Ammon's horn (tissue), 1 donor: ENCODE results near the gene CDKN2D.

Source experiments
- DNase-seq: peaks from one replicate; pipeline ENCODE4 v3.0.0-alpha.2; 2016; ENCODE audit warnings: low spot score

CDKN2D gene

DNA sequence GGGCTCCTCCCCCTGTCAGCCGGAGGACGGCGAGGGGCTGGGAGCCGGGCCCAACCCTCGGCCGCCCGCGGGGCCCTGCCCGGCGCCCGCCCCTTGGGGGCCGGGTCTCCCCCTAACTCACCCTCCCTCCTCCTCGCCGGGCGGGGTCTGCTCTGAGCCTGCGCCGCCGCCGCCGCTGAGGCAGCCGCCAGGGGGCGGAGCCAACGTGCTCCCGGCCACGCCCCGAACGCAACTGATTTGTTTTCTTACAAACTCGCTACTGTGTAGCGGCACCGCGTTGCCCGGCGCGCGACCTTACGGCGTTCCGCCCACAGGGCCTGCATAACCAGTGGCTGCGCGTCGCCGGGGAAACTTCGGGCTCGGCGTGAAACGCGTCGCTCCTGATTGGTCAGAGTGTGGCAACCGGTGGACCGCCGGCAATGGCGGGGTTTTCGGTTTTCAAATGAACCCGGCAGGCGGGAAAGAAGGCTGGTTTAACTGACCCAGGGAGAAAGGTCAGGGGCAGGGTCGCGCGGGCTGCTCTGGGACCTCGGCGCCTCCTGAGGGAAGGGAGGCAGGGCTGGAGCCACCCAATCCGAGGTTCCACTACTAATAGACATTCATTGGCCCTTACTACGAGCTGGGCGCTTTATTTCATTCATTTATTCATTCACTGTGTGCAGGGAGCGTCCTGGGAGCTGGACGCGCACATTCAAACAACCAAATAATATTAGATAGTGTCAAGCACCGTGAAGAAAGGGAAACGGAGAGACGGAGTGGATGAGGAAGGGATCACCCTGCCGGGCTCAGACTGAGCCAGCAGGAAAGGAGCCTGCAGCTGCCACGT, at the start of gene CDKN2D:
Gene CDKN2D, minus strand, starts transcription at position 154 of the 826 bp plus-strand sequence. CDS start 326 bp downstream, outside the sequence.
- DNase-seq = peak; percentile 100

- no peak for DNase-seq
Observed at GRCh38 chr19:10617409-10618121, 48.8 kb upstream of the CDKN2D start.

GRCh38 chr19:10615429-10616023, 46.7 kb upstream of the CDKN2D start:
- DNase-seq = no peak

GRCh38 chr19:10612499-10613119, 43.8 kb upstream of the CDKN2D start:
- DNase-seq = peak; percentile 83

DNA sequence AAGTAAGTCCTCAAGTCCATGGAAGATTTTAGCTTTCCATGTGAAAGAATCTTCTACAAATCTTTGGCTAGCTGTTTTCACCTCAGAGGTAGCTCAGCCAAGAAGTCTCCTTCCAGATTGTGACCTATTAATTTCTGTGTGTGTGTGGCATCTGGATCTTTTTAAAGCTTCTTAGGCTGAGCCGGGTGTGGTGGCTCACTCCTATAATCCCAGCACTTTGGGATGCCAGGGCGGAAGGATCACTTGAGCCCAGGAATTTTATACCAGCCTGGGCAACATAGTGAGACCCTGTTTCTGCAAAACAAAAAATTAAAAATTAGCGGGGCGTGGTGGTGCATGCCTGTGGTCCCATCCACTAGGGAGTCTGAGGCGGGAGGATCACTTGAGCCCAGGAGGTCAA, 43.1 kb upstream of the CDKN2D start:
- no peak for DNase-seq

DNA sequence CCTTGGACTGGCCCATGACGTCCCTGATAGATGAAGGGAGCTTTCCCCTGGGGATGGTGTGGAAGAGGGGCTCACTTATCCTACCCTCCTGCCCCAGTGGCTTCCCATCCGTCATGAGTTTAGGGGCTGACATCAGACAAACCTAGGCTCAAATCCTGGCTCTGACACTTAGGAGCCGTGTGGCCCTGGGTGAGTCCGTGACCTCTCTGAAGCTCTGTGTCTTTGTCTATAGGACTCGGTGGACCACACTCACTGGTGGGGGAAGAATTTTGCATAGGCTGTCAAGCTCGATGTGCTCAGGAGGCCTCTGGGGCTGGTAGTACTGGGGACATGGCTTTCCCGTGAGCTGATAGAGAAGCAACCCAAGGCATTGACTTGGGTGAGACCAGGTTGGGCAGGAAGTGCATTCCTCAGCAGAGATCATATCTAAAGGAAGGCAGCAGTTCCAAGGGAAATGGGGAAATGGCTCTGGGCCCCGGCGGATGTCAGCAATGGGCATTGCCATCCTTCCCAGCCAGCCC, 35.7 kb upstream of the CDKN2D start:
- no peak for DNase-seq

- DNase-seq = peak; percentile 45
Observed at GRCh38 chr19:10603873-10604459, 35.2 kb upstream of the CDKN2D start.

DNA sequence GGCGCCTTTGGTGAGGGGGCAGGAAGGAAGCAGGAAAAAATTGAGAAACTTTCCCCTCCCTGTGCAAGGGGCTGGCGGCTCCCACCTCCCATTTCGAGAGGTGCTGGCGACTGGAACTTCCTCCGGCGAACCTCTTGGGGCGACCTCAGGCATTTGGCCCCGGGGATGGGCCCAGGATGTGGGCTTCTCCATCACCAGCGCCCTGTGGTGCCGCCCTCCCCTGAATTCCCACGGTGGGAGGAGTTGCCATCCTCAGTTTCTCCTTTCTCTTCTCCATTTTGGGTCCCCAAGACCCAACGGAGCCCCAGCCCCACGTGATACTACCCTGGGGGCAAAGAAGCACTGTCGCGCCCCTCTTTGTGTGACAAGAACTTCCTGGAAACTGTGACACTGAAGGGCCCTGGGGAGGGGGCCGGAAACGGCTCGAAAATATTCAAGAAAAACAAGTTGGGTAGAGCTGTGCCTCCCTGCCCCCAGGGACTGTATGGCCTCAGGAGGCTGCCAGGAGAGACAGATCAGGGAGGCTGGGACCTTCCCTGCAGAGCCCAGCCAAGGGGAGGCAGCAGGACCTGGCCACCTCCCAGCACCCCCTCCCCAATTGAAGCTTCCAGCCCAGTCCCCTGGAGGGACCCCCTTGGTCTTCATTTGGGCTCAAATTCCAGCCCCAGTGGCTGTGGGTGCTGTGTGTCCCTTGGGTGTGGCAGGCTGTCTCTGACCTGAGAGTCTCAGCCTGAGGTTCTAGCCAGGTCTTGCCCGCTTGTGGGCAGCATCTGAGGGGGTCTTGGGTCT, 34.5 kb upstream of the CDKN2D start:
- DNase-seq = no peak

GRCh38 chr19:10602330-10603083, 33.7 kb upstream of the CDKN2D start:
- DNase-seq = peak; percentile 82

DNA sequence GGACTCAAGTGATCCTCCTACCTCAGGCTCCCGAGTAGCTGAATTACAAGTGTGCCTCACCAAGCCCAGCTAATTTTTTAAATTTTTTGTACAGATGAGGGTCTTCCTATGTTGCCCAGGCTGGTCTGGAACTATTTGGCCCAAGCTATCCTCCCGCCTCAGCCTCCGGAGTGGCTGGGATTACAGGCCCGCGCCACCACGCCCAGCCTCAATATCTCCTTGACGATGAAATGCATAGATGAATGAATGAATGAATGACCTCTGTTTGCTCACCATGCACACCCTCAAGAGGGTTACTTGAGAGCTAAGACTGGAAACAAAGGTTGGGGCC, 33.2 kb upstream of the CDKN2D start:
- no peak for DNase-seq

DNA sequence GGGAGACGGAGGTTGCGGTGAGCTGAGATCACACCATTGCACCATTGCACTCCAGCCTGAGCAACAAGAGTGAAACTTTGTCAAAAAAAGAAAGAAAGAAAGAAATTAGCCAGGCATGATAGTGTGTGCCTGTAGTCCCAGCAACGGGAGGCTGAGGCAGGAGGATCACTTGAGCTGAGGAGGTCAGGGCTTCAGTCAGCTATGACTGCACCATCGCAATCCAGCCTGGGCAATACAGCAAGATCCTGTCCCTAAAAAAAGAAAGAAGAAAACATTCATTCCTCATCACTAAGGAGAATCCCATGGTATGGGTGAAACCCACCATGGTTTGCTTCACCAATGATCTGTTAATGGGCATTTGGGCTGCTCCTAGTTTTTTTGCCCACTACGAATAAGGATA, 31.4 kb upstream of the CDKN2D start:
- no peak for DNase-seq

DNA sequence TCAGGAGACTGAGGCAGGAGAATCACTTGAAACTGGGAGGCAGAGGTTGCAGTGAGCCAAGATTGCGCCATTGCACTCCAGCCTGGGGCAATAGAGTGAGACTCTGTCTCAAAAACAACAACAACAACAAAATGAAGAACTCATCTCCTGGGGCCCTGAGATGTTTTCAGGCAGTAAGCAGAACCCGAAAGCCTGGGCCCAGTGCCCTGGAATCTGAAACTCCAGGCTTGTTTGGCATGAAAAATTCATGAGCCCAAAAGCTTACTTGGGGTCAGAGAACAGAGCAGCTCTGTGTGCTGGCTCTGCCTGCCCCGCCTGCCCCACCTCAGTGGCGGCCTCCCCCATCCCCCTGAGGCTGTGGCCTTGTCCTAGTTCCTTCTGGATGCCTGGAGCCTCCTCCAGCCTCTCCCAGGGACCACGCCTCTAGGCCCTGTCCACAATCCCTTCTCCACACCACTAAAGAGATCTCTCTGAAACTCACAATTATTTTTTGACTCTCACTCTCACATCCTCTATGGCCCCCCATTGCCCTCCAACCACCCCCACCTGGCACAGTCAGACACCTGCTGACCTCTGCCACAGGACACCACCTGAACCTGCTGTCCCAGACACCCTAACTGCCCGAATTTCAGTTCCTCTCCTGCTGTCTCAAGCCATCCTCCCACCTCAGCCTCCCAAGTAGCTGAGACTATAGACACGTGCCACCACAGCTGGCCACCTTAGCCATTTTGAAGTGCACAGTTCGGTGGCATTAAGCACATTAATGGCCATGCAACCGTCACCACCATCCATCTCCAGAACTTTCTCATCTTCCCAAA, 25.2 kb upstream of the CDKN2D start:
- DNase-seq = peak; percentile 74

- DNase-seq = no peak
Observed at GRCh38 chr19:10593148-10593547, 24.4 kb upstream of the CDKN2D start.

GRCh38 chr19:10587839-10588150, 19.0 kb upstream of the CDKN2D start:
- DNase-seq = no peak

DNA sequence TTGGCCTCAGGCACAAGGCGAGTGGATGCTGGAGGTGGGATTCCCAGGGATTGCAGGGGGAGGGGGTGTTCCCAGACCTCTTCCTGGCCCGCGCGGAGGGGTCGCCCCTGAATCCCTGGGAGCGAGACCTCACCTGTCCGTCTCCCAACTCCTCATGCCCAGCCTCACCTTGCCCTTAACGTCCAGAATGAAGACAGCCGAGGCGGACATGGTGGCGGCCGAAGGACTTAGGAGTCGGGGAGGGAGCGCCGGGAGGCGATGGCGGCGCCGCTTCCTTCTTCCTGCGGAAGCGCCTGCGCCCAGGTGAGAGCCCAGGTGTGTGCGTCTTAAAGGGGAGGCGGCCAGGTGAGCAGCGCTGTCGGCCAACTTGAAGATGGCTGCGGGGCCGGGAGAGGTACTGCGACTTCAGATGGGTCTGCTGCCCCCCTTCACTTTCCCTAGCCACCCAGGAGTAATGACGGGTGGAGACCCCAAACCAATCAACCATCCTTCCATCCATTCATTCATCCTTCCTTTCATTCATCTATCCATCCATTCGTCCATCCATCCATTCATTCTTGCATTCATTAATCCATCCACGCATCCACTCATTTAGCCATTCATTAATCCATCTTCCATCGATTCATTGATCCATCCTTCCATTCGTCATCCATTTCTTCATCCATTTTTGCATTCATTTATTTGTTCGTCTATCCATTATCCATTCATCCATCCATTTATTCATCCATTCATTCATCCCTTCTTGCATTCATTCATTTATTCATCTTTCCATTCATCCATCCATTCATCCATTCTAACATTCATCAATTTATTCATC, 18.5 kb upstream of the CDKN2D start, which contains the start of gene AP1M2:
Gene AP1M2, minus strand, starts transcription at position 291 of the 817 bp plus-strand sequence. Its CDS starts 81 bp downstream, at position 210.
- no peak for DNase-seq

DNA sequence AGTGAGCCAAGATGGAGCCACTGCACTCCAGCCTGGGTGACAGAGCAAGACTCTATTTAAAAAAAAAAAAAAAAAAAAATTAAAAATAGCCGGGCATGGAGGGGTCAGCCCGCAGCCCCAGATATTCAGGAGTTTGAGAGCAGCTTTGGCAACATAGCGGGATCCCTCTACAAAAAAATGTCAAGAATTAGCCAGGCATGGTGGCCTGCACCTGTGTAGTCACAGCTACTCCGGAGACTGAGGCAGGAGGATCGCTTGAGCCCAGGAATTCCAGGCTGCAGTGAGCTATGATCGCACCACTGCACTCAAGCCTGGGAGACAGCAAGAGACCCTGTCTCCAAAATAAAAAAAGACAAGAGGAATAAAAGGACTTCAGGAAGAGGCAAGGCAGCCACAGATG, 17.6 kb upstream of the CDKN2D start:
- DNase-seq = no peak

- DNase-seq = no peak
Observed at GRCh38 chr19:10583036-10583776, 14.4 kb upstream of the CDKN2D start.

- no peak for DNase-seq
Observed at GRCh38 chr19:10582091-10582490, 13.3 kb upstream of the CDKN2D start.
